NOMO-1 (cell line): ENCODE measurements around the gene TENT4A.

Source experiments
- DNase-seq, 2 experiments: peaks; one replicate each; lab custom pipeline; 2025; ENCODE audit not compliant: unreplicated experiment in 2 of 2; lab: John Stamatoyannopoulos, UW

The TENT4A gene

GRCh38 chr5:6790346-6790865 is 77.2 kb downstream of the TENT4A start:
- DNase-seq, result no peak

- no peak for DNase-seq
These were observed 77.8 kb downstream of the TENT4A start for GRCh38 chr5:6791031-6791430.

GRCh38 chr5:6792376-6792775 is 79.1 kb downstream of the TENT4A start:
- DNase-seq, result no peak

GRCh38 chr5:6792911-6793471 is 79.8 kb downstream of the TENT4A start:
- peak in 1 of 2 experiments; percentile 9 for DNase-seq

GRCh38 chr5:6801236-6801635 is 88.0 kb downstream of the TENT4A start:
- no peak for DNase-seq

GRCh38 chr5:6803981-6804550 is 90.8 kb downstream of the TENT4A start:
- no peak for DNase-seq

GRCh38 chr5:6804766-6805501 is 91.7 kb downstream of the TENT4A start:
- DNase-seq, result no peak

GRCh38 chr5:6805841-6806240 is 92.6 kb downstream of the TENT4A start:
- DNase-seq, result no peak
